MM.1S (cell line): ENCODE measurements around the gene KIAA1671.

ENCODE experiments used
- DNase-seq: peaks from one replicate; pipeline ENCODE4 v3.0.0-alpha.2; 2015
- H2AFZ ChIP-seq: fragments of 300-600 bp; sonication (generic); 2 replicates; pipeline ENCODE4 v1.6.0; 2016; ENCODE audit warnings: antibody characterized with exemption, low read length
- H3F3A ChIP-seq: fragments of 300-600 bp; sonication (generic); 2 replicates; pipeline ENCODE4 v1.6.1; 2016; ENCODE audit warnings: mild to moderate bottlenecking, antibody characterized with exemption, low read length, moderate library complexity, mixed read lengths; ENCODE audit not compliant: insufficient read depth
- H3K27ac ChIP-seq: fragments of 300-600 bp; sonication (generic); 2 replicates; pipeline ENCODE4 v1.5.1; 2016; ENCODE audit warnings: mild to moderate bottlenecking, low read length
- H3K27me3 ChIP-seq: fragments of 300-600 bp; sonication (generic); replicated peaks from 2 replicates; pipeline ENCODE4 v1.6.0; 2016; ENCODE audit warnings: low read length; ENCODE audit not compliant: insufficient read depth
- H3K36me3 ChIP-seq: fragments of 300-600 bp; sonication (generic); replicated peaks from 2 replicates; pipeline ENCODE4 v1.6.1; 2016; ENCODE audit warnings: mild to moderate bottlenecking, low read length, mixed read lengths; ENCODE audit not compliant: insufficient read depth
- H3K4me1 ChIP-seq: fragments of 300-600 bp; sonication (generic); 2 replicates; pipeline ENCODE4 v1.6.1; 2016; ENCODE audit warnings: low read length, mixed read lengths
- H3K4me2 ChIP-seq: fragments of 300-600 bp; sonication (generic); 2 replicates; pipeline ENCODE4 v1.6.0; 2016; ENCODE audit warnings: low read depth, low read length
- H3K4me3 ChIP-seq: fragments of 300-600 bp; sonication (generic); 2 replicates; pipeline ENCODE4 v1.5.1; 2016; ENCODE audit warnings: low read length, mixed read lengths
- H3K79me2 ChIP-seq: fragments of 300-600 bp; sonication (generic); 2 replicates; pipeline ENCODE4 v1.6.1; 2016; ENCODE audit warnings: mixed run types, low read length, mixed read lengths
- H3K9ac ChIP-seq: fragments of 300-600 bp; sonication (generic); 2 replicates; pipeline ENCODE4 v1.6.1; 2016; ENCODE audit warnings: low read length, mixed read lengths
- H3K9me2 ChIP-seq: fragments of 300-600 bp; sonication (generic); replicated peaks from 2 replicates; pipeline ENCODE4 v1.6.1; 2016; ENCODE audit warnings: mild to moderate bottlenecking, low read length, mixed read lengths; ENCODE audit not compliant: insufficient read depth
- H3K9me3 ChIP-seq: fragments of 300-600 bp; sonication (generic); replicated peaks from 2 replicates; pipeline ENCODE4 v1.6.1; 2016; ENCODE audit warnings: mild to moderate bottlenecking, low read length, mixed read lengths; ENCODE audit not compliant: insufficient read depth
- H4K20me1 ChIP-seq: fragments of 300-600 bp; sonication (generic); 2 replicates; pipeline ENCODE4 v1.6.1; 2016; ENCODE audit warnings: mild to moderate bottlenecking, low read length, moderate library complexity, mixed read lengths; ENCODE audit not compliant: insufficient read depth
- CTCF ChIP-seq: fragments of 300-600 bp; sonication (generic); IDR thresholded peaks from 2 replicates; pipeline ENCODE4 v1.5.1; 2016; ENCODE audit warnings: antibody characterized with exemption, low read length, mixed read lengths
- EZH2 ChIP-seq: fragments of 300-600 bp; sonication (generic); optimal IDR thresholded peaks from 2 replicates; pipeline ENCODE3; 2017; ENCODE audit warnings: low read depth, mild to moderate bottlenecking, antibody characterized with exemption, low read length, mixed read lengths
- EZH2phosphoT487 ChIP-seq: fragments of 300-600 bp; sonication (generic); IDR thresholded peaks from 2 replicates; pipeline ENCODE4 v1.6.1; 2018; ENCODE audit warnings: antibody characterized with exemption, low read length

KIAA1671 gene

GRCh38 chr22:25213221-25213620 lies 260.7 kb downstream of the KIAA1671 start:
- TF ChIP-seq EZH2, result no peak
- no peak for TF ChIP-seq CTCF
- TF ChIP-seq EZH2phosphoT487, result no peak
- no peaks in the 10 kb centered on the region for H3K9me2 ChIP-seq

GRCh38 chr22:25216230-25216629 lies 263.7 kb downstream of the KIAA1671 start:
- H3K4me2 ChIP-seq, result no peak overlapping the region
- no peaks in the 10 kb centered on the region for H3K36me3 ChIP-seq
- H3K9ac ChIP-seq, result no peak overlapping the region
- no peaks in the 10 kb centered on the region for H3K9me2 ChIP-seq
- H4K20me1 ChIP-seq, result no peaks in the 10 kb centered on the region
- H3K4me3 ChIP-seq, result no peak overlapping the region
- H3K4me1 ChIP-seq, result no peaks in the 10 kb centered on the region
- no peaks in the 10 kb centered on the region for H3K9me3 ChIP-seq
- H3F3A ChIP-seq, result no peaks in the 10 kb centered on the region
- H3K27ac ChIP-seq, result no peak overlapping the region
- H2AFZ ChIP-seq, result no peak overlapping the region
- no peaks in the 10 kb centered on the region for H3K79me2 ChIP-seq
- H3K27me3 ChIP-seq, result peaks cover 65% of the 10 kb centered on the region
- no peak for DNase-seq
- no peak for TF ChIP-seq EZH2phosphoT487
- TF ChIP-seq EZH2, result no peak
- TF ChIP-seq CTCF, result no peak

More at GRCh38 chr22:25213221-25213620, 260.7 kb downstream of the KIAA1671 start:
- no peaks in the 10 kb centered on the region for H3K36me3 ChIP-seq
- no peaks in the 10 kb centered on the region for H3F3A ChIP-seq
- no peaks in the 10 kb centered on the region for H4K20me1 ChIP-seq
- H2AFZ ChIP-seq, result no peak overlapping the region
- H3K9ac ChIP-seq, result no peak overlapping the region
- no peak overlapping the region for H3K4me2 ChIP-seq
- no peak overlapping the region for H3K4me3 ChIP-seq
- H3K79me2 ChIP-seq, result no peaks in the 10 kb centered on the region
- H3K27ac ChIP-seq, result no peak overlapping the region
- H3K27me3 ChIP-seq, result peaks cover 49% of the 10 kb centered on the region
- H3K4me1 ChIP-seq, result no peaks in the 10 kb centered on the region
- no peaks in the 10 kb centered on the region for H3K9me3 ChIP-seq
- DNase-seq, result no peak

GRCh38 chr22:25219211-25219689 lies 266.7 kb downstream of the KIAA1671 start, which contains the start of gene CRYBB2:
TSS of gene CRYBB2 (plus strand) at chr22:25219639. CDS start at chr22:25221430, 1,791 bp downstream.
- TF ChIP-seq CTCF (no peak), EZH2 (no peak)

More at GRCh38 chr22:25219211-25219689, 266.7 kb downstream of the KIAA1671 start, which contains the start of gene CRYBB2:
- DNase-seq, result no peak
- Histone ChIP-seq H3K4me2 (no peak within 1 kb of the TSS), H3K9ac (no peak within 1 kb of the TSS), H4K20me1 (no peaks in the 10 kb centered on the region), H2AFZ (no peak within 1 kb of the TSS), H3F3A (no peaks in the 10 kb centered on the region), H3K27ac (no peak within 1 kb of the TSS), H3K79me2 (no peaks in the 10 kb centered on the region), H3K9me3 (no peaks in the 10 kb centered on the region), H3K36me3 (no peaks in the 10 kb centered on the region), H3K4me1 (no peaks in the 10 kb centered on the region), H3K4me3 (no peak within 1 kb of the TSS), H3K27me3 (peaks cover 68% of the 10 kb centered on the region), H3K9me2 (no peaks in the 10 kb centered on the region)
